Putamen (tissue), 1 donor: ENCODE results near the gene CYP2W1.
"Not testable (repeated sequence)": the region's sequence is repeated elsewhere in the genome, so short reads cannot be mapped to it uniquely, and the experiment has no call there.

Experiments
- DNase-seq: peaks from one replicate; pipeline ENCODE4 v3.0.0-alpha.2; 2016; ENCODE audit warnings: low spot score

Gene CYP2W1, protein sequence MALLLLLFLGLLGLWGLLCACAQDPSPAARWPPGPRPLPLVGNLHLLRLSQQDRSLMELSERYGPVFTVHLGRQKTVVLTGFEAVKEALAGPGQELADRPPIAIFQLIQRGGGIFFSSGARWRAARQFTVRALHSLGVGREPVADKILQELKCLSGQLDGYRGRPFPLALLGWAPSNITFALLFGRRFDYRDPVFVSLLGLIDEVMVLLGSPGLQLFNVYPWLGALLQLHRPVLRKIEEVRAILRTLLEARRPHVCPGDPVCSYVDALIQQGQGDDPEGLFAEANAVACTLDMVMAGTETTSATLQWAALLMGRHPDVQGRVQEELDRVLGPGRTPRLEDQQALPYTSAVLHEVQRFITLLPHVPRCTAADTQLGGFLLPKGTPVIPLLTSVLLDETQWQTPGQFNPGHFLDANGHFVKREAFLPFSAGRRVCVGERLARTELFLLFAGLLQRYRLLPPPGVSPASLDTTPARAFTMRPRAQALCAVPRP

DNA sequence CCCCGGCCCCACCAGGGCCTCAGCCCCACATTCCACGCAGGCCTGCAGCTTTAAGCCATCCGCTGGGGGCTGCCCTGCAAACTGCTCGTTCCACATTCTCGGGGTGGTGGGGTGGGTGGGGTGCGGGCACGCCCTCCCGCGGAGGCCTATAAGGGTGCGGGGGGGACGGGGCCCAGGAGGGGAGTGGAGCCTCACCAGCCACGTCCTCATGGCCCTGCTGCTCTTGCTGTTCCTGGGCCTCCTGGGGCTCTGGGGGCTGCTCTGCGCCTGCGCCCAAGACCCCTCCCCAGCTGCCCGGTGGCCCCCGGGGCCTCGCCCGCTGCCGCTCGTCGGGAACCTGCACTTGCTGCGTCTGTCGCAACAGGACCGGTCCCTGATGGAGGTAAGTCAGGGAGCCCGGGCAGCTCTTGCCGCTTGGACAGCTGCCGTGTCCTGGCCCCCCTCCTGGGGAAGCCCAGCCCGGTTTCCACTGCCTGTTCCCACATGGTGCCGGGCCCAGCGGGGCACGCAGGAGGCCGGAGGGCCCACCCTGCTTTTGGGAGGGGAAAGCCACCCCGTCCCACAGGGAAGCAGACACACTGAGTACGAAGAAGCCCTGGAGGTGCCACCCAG lies at the start of gene CYP2W1:
Gene CYP2W1 (plus strand): TSS at position 178 of the 612 bp plus-strand sequence. CDS start 31 bp downstream, at position 209.
- DNase-seq: no peak

DNA sequence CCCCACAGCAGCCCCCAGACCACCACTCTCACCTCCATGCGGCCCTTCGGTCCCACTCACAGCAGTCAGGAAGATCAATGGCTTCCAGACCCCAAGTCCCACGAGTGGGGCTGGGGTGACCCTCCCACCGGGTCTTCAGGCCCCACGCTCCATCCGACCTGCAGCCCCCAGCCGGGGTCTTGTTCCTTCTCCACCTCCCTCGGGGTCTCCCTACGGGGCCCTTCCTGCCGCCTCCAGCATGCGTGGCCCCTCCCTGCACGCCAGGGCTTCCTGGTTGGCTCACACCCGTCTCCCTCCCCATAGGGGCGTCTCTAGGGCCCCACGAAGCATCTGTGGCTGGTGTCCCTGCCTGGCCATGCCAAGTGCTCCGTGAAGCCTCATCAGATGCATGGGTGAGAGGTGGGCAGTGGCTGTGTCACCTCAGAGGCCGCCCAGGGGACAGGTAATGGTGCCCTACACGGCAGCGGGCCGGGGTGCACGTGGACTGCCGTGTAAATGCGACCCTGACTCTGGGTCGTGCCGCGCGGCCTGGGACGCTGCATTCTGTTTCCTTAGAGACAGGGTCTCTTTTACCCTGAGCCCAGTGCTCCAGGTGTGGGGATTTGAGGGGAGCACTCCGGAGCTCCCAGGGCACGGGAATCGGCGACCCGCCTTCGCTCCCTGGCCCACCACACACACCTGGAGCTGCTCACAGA lies 48.4 kb upstream of the CYP2W1 start:
- no peak for DNase-seq

DNA sequence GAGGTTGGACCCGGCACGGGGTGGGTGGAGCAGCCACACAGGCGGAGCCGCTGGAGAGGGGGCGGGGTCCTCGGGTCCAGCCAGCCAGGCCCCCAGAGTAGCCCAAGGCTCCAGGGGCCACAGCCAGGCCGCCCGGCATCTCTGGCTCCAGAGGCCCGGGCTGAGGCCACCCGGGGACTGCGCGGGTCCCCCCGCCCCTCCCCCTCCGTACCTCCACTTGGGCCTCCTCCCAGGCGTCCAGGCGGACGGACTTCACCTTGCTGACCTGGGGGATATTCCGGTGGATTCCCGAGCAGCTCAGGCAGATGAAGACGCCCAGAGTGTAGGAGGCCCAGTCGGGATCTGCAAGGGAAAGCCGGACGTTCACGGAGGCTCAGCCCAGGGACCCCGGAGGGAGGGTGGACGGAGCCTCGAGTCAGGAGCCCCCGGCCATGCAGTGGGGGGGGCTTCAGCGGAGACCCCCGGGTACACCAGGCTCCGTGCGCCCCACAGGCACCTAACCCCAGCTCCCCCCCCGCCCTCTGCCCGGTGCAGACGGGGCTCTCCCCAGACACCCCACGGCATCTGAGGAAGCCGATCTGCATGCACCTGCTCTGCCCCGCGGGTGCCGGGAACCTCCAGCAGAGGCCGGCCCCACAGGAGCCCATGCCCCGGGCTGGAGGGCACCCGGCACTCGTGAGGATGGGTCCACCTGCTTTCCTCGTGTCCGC lies 47.7 kb upstream of the CYP2W1 start:
- no peak for DNase-seq

DNA sequence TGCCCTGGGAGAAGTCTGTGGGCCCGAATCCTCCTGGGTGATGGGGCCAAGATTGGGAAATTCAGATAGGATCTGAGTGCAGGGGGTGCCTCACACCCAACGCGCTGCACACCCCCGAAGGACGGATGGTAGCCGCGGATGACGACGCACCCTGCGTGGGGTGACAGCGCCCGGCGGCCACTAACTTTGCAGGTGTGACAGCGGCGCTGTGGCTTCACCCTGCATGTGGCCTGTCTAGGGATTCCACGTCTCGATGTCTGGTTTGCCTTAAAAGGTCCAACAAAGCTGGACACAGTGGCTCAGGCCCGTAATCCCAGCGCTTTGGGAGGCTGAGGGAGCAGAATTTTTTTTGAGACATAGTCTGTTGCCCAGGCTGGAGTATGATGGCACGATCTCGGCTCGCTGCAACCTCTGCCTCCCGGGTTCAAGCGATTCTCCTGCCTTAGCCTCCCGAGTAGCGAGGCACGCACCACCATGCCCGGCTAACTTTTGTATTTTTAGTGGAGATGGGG lies 47.1 kb upstream of the CYP2W1 start:
- DNase-seq: no peak

DNA sequence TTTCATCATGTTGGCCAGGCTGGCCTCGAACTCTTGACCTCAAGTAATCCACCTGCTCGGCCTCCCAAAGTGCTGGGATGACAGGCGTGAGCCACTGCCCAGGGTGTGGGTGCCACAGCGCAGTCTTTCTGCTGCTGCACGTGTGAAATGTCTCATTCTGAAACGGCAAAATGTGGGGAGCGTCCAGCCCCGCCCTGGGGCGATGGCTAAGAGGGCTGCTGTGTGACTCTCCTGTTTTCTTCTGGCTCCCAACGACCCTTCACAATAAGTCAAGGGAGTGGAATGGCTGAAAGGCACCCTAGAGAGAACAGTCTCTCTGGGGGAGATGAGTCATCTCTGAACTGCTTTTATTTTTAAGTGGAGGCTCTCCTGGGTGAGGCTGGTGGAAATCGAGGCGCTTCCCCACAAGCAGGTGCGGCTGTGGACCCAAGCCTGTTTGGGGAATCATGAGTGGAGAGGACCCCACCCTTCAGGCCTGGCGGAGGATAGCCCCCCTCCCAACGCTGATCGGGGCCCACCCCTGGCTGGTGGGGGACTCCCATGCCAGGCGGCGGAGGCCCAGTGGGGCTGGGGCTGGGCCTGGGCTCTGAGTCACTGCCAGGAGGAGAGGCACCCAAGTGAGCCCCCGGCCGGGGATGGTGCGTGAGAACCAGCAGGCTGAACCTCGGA lies 46.5 kb upstream of the CYP2W1 start:
- DNase-seq: no peak

DNA sequence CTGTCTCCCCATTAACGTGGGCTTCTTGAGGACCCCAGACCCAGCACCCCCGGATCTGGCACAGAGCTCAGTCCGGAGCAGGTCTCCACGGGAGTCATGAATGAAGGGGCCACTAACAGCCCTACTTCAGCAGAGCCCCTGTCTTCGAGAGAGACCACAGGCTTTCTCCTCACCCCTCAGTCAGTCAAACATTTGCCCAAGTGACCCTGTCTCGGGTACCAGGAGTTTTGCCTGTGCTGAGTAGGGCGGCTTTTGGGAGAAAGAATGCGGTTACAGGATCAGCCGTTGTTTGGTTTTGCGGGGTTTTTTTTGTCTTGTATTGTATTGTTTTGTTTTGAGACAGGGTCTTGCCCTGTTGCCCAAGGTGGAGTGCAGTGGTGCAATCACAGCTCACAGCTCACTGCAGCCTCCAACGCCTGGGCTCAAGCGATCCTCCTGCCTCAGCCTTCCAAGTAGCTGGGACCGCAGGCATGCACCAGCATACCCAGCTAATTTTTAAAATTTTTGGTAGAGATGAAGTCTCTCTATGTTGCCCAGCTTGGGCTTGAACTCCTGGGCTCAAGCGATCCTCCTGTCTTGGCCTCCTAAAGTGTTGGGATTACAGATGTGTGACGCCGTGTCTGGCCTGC lies 45.0 kb upstream of the CYP2W1 start:
- no peak for DNase-seq

DNA sequence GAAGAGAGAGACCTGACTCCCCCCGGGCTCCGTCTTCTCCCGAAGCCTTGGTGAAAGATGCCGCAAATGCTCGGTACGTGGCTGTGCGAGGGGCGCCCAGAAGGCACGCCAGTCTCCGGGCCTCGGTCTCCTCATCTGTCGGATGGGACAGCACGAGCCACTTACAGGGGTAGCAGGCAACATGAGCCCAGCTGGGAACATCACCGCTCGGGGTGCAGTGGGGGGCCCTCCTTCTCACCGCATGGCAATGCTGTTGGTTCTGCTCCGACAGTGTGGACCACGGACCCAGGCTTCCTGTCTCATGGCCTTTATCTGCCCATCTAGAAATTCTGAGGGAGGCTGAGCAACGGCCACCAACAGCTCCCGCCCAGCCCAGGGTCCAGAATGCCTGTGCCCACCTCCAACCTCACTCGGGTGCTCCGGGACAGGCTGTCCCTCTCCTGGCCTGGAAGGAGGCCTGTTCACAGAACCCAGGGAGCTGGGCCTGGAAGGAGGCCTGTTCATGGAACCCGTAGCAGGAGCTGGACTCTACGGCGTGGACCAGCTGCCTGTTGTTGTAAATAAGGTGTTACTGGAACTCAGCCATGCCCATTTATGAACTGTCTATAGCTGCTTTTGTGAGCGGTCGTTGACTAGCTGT lies 44.3 kb upstream of the CYP2W1 start:
- DNase-seq: no peak

DNA sequence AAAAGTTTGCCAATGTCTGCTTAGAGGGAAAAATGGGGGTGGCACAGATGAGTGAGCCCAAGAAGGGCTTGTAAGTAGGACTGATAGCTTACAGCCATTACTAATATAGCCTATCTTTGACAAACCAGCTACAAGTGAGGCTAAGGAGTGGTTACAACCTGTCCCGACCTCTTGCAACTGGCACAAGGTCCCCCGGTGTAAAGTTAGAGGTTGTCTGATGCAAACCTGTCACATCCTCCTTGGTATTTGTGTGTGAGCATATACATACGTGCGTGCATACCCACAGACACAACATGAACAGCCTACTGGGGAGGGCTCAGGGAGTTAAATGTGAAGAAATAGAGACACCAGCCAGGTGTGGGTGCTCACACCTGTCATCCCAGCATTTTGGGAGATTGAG lies 43.1 kb upstream of the CYP2W1 start:
- no peak for DNase-seq

DNA sequence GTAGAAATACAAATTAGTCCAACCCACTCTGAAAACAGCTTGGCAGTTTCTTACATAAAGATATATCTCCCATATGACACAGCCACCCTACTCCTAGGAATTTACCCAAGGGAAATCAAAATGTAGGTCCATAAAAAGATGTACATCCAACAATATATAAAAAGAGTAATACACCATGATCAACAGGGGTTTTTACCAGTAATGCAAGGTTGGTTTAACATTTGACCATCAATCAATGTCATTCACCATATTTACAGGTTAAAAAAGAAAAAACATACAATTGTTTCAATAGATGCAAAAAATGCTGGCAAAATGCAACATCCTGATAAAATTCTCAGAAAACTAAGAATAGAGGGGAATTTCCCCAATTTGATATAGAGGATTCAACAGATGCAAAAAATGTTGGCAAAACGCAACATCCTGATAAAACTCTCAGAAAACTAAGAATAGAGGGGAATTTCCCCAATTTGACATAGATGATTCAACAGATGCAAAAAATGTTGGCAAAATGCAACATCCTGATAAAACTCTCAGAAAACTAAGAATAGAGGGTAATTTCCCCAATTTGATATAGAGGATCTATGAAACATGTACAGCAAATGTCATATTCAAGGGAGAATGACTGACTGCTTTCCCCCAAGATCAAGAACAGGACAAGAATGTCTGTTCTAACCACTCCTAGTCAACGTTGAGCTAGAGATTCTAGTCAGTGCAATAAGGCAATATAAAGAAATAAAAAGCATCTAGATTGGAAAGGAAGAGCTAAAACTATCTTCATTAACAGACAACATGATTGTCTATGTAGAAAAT lies 42.2 kb upstream of the CYP2W1 start:
- no peak for DNase-seq

DNA sequence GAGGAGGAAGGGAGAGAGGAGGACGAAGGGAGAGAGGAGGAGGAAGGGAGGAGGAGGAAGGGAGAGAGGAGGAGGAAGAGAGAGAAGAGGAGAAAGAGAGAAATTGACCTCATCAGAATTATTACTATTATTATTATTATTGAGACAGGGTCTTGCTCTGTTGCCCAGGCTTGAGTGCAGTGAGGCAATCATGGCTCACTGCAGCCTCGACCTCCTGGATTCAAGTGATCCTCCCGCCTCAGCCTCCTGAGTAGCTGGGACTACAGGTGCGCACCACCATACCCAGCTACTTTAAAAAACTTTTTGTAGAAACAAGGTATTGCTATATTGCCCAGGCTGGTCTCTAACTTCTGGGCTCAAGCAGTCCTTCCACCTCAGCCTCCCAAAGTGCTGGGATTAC lies 39.2 kb upstream of the CYP2W1 start:
- DNase-seq: not testable (repeated sequence)

DNA sequence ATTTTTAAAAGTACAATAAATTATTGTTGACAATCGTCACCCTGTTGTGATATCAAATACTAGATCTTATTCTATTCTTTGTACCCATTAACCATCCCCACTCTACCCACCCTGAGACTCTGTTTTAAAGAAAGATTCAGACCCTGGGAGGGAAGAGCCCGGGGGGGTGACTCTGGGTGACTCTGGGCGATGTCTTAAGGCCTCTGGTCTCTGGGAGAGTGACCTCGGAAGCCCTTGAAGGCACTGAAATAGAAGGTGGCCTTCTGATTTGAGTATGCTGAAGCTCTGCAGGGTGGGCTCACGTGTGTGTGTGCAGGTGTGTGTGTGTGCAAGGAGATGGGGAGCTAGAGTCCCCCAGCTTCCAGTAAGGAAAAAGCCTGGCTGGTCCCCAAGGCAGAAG lies 38.2 kb upstream of the CYP2W1 start:
- no peak for DNase-seq

DNA sequence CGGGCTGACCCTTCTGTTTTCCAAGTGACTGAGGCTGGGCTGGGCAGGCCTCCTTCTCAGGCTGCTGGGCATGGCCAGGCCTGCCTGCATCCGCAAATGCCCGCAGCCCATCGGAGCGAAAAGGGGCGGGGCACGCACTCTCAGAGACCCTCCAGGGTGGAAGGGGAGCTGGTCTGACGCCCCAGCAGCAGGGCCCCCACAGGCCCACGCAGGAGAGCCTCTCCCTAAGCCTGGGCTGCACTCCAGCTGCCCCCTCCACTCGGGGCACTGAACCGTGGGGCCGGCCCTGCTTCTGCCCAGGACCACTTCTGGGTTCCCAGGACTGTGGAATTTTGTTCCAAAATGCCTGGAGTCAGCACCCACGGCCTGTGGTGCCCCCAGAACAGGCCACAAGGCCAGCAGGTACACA lies 37.8 kb upstream of the CYP2W1 start:
- DNase-seq: no peak

DNA sequence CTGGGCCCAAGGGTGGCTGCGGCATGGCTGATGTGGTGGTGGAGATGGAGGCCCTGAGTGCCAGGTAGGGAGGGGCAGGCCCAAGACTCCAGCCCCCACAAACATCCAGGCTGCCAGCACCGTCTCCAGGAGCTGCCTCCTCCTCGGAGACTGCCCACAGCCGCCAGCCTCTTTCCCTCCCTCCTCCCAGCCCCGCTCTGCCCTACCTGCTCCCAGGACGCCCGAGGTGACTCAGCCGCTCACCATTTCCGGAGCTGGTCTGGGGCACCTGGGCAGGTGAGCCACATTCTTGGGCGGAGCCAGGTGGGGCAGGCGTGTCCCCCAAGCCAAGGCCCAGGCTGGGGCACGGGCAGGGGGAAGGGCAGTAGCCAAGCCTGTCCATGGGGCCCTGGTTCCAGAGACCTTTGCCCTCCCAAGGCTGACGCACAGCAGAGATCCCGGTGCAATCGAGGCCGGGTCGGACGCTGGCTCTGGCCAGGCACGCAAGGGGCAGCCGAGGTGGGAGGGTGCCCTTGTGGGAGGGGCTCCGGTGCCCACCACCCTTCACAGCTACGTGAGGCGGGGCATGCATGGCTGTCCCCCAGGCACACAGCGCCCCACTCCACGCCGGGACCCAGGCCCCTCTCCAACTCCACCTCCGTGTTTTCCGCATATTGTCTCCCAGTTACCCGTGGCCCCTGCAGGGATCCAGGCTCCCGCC lies 37.3 kb upstream of the CYP2W1 start:
- DNase-seq: no peak

DNA sequence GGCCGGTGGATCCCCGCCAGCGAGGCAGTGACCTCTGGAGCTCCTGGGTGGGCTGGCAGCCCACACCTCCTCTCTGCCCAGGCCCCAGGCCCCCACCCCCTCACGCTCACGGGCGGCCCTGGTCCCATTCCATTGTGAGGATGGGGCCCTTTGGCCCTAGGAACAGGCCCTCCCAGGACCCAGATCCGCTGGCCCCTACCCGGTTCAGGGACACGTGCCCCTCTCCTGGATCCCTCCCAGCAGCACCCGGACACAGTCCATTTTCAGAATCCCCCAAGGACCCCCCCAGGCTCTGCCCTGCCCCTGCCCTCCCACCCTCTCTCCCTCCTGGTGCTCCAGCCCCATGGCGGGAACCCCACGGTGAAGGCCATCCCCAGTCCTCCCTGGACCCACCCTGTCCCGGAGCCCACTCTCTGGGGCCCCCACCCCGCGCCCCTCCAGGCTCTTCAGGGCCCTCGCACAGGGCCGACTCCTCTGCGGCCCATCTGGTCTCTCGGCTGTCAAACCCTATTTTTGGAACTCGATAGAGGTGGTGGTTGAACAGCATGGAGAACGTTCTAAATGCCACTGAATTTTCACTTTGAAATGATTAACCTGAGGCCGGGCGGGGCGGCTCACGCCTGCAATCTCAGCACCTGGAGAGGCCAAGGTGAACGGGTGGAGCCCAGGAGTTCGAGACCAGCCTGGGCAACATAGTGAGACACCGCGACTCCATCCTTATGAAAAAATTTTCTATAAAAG lies 36.6 kb upstream of the CYP2W1 start:
- DNase-seq: no peak

DNA sequence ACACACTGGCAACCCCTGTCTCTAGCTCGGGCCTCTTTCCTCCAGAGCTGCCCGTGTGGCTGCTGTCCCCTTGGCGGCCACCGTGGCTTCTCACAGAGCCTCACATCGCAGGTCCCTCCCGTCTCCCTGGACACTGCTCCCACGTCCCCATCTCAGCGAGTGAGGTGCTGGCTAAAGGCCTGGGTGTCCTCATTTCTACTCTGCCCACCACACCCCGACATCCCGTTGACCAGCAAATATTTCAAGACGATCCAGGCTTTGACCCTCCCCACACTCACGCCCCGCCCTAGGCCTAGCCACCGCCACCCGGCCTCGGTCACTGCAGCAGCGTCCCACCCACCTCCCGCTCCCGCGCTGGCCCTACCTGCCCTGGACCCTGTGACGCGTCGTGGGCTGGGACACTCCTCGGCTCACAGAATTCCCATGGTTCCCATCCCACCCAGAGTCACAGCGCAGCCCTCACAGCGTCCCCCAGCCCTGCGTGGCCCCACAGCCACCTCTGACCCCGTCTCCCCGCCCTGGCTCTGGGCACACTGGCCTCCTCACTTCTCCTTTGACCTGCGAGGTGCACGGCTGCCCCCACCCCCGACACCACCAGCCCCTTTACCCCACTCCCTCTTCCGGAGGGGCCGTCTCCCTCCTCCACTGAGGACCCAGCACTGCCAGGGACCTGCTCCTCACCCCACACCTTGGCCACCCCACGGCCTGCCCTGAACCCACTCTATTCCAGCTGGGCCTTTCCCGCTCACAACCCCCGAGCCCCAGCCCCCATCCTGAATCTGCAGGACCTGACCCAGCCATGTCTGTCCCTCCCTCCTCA lies 35.4 kb upstream of the CYP2W1 start:
- DNase-seq: no peak

DNA sequence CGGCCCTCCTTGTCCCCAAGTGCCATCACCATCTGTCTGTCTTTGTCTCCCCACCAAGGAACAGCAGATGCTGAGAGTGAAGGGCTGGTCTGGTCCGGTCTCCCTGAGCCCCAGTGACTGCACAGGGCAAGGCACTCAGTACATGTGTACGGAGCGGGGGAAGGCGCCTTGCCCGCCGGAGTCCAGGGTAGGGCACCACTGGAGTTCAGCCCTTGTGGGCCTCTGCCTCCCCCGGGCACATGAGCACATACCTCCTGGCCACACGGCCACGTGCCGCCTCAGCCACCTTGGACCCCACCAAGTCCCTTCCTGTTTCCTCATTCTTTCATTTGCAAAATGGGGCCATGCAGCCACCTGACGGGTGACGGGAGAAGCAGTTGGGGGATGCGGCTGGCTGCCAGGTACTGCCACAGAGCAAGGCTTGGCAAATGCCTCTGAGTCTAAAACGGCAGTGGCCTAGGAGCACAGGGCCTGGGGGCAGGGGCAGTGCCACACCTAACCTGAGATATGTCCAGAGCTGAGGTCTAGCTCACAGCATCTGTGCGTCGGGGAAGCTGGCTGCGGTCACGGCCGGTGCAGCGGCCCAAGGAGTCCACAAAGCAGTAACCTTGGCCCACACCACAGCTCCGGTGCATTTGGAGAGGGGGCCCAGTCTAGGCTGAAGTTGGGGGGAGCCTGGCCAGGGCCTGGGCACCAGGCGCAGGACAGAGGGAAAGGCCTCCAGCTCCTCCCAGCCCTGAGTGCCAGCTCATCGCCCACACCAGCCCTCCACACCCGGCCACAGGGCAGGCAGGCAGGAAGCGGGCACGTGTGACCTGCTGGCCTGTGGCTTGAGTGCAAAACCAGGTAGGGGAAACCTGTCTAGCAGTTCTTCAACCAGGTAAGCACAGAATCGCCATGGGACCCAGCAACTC lies 33.7 kb upstream of the CYP2W1 start:
- no peak for DNase-seq
